ENCODE measurements around the gene PLET1. TPM values are rescaled to one million over a fixed set of nuclear protein-coding genes. Genes with fewer than 3 reads are reported as not detected.

PLET1 gene
- total RNA-seq, 4 donors from 2014 or later: not detected

GRCh38 chr11:112277941-112278340 lies 17.3 kb upstream of the PLET1 start:
- no peaks in the 10 kb centered on the region for H3K4me1 ChIP-seq
- no peak overlapping the region for H3K4me3 ChIP-seq
- no peaks in the 10 kb centered on the region for H3K9me3 ChIP-seq
- no peaks in the 10 kb centered on the region for H3K27me3 ChIP-seq
- DNase-seq: no peak
- H3K27ac ChIP-seq: no peak overlapping the region
- intact Hi-C loops (cut with DNase I; ENCODE audit: low total_unique reads): no loop called here
- no peak for TF ChIP-seq CTCF (IDR thresholded peaks at IDR 0.05)
- no peak for TF ChIP-seq POLR2A (IDR thresholded peaks at IDR 0.05)
- H3K36me3 ChIP-seq: no peaks in the 10 kb centered on the region

- Histone ChIP-seq H3K9me3 (no peaks in the 10 kb centered on the region), H3K36me3 (no peaks in the 10 kb centered on the region), H3K27ac (no peak overlapping the region), H3K4me1 (no peaks in the 10 kb centered on the region), H3K4me3 (no peak overlapping the region), H3K27me3 (no peaks in the 10 kb centered on the region)
- no peak for DNase-seq
- intact Hi-C loops (cut with DNase I; ENCODE audit: low total_unique reads): no loop called here
- TF ChIP-seq CTCF (IDR thresholded peaks at IDR 0.05): no peak
- no peak for TF ChIP-seq POLR2A (IDR thresholded peaks at IDR 0.05)
These were observed 16.4 kb upstream of the PLET1 start for GRCh38 chr11:112277029-112277428.

GRCh38 chr11:112274007-112274783 lies 13.5 kb upstream of the PLET1 start:
- TF ChIP-seq POLR2A (IDR thresholded peaks at IDR 0.05) (no peak), CTCF (IDR thresholded peaks at IDR 0.05) (no peak)
- Histone ChIP-seq H3K4me3 (no peak overlapping the region), H3K27ac (no peak overlapping the region), H3K36me3 (no peaks in the 10 kb centered on the region), H3K4me1 (no peaks in the 10 kb centered on the region), H3K9me3 (no peaks in the 10 kb centered on the region), H3K27me3 (no peaks in the 10 kb centered on the region)
- no peak for DNase-seq
- intact Hi-C loops (cut with DNase I; ENCODE audit: low total_unique reads): no loop called here

GRCh38 chr11:112273066-112273465 lies 12.4 kb upstream of the PLET1 start:
- no peaks in the 10 kb centered on the region for H3K36me3 ChIP-seq
- TF ChIP-seq CTCF (IDR thresholded peaks at IDR 0.05) (no peak), POLR2A (IDR thresholded peaks at IDR 0.05) (no peak)
- no peaks in the 10 kb centered on the region for H3K4me1 ChIP-seq
- H3K9me3 ChIP-seq: no peaks in the 10 kb centered on the region
- no peak overlapping the region for H3K4me3 ChIP-seq
- DNase-seq: no peak
- intact Hi-C loops (cut with DNase I; ENCODE audit: low total_unique reads): no loop called here
- H3K27me3 ChIP-seq: no peaks in the 10 kb centered on the region
- no peak overlapping the region for H3K27ac ChIP-seq

GRCh38 chr11:112271242-112271641 lies 10.6 kb upstream of the PLET1 start:
- intact Hi-C loops (cut with DNase I; ENCODE audit: low total_unique reads): no loop called here
- Histone ChIP-seq H3K36me3 (no peaks in the 10 kb centered on the region), H3K27me3 (no peaks in the 10 kb centered on the region), H3K4me1 (no peaks in the 10 kb centered on the region), H3K9me3 (no peaks in the 10 kb centered on the region), H3K27ac (no peak overlapping the region), H3K4me3 (no peak overlapping the region)
- TF ChIP-seq CTCF (IDR thresholded peaks at IDR 0.05): no peak
- TF ChIP-seq POLR2A (IDR thresholded peaks at IDR 0.05): no peak
- DNase-seq: no peak
